ENCODE measurements around the gene SLF2. TPM values are rescaled to one million over a fixed set of nuclear protein-coding genes. Genes with fewer than 3 reads are reported as not detected.

SLF2 gene
- total and polyA plus RNA-seq, 2 of the 13 experiments (the other 11 are each of a cell fraction or from before 2014, with no cell fraction given): 12.2 to 48.1 TPM

DNA sequence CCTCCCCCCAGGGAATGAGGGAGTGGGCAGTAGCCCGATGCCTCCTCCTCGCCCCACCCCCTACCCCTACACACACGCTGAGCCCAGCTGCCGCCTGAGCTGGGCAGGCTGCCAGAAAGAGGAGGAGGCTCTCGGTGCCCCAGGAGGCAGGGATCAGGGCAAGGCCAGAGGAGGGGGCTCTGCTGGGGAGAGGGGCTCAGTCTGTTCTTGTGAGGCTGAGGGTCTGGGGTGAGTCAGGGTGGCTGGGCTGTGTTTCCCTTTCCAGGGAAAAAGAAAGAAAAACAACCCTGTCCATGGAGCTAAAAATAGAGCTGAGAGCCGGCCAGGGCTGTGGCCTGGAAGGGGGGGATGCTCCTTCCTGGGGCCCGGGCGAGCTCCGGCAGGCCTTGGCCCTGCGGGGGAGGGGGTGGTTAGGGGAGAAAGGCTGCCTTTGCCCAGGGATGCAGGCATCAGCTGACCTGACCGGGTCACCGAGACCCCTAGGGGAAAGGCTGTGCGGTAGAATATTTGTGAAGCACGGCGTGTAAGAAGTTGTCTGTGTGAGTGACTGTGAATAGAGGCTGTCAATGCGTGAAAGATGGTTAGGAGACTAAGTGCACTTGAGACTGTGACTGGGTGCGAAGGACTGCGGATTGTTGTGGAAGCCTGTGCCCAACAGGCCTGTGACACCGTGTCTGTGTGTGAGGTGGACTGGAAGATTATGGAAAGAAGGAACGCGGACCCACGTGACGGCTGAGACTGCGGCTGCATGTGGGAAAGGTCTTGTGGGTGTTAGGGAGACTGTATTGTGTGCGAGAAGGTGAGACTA lies 85.6 kb downstream of the SLF2 start (continued):
- TF ChIP-seq ZNF275 (CRISPR knock-in tag; IDR thresholded peaks at IDR 0.05; ENCODE audit: borderline replicate concordance) (peak; percentile 62), MTA3 (CRISPR knock-in tag; IDR thresholded peaks at IDR 0.05) (no peak), TBL1XR1 (IDR thresholded peaks at IDR 0.05; ENCODE audit: borderline replicate concordance, low read length, partially characterized antibody) (no peak), ATRX (CRISPR knock-in tag; IDR thresholded peaks at IDR 0.05; ENCODE audit: borderline replicate concordance) (no peak), GZF1 (CRISPR knock-in tag; IDR thresholded peaks at IDR 0.05) (0 out of 2 replicates have a peak, but pooled peaks have one; percentile 3), ZNF782 (CRISPR knock-in tag; IDR thresholded peaks at IDR 0.05; ENCODE audit: borderline replicate concordance) (no peak; the same call in 1 of the 2 replicates), TERF1 (CRISPR knock-in tag; IDR thresholded peaks at IDR 0.05) (no peak), ZFP1 (CRISPR knock-in tag; IDR thresholded peaks at IDR 0.05) (no peak), ZNF570 (CRISPR knock-in tag; IDR thresholded peaks at IDR 0.05; ENCODE audit: borderline replicate concordance) (no peak), MED8 (CRISPR knock-in tag; IDR thresholded peaks at IDR 0.05; ENCODE audit: insufficient replicate concordance) (peak; percentile 1), ZNF136 (CRISPR knock-in tag; IDR thresholded peaks at IDR 0.05; ENCODE audit: low read depth) (no peak), MAF1 (CRISPR knock-in tag; IDR thresholded peaks at IDR 0.05; ENCODE audit: borderline replicate concordance) (no peak), ZSCAN20 (CRISPR knock-in tag; IDR thresholded peaks at IDR 0.05; ENCODE audit: borderline replicate concordance) (0 out of 2 replicates have a peak, but pooled peaks have one; percentile 5), IKZF1 (IDR thresholded peaks at IDR 0.05) (no peak), ZNF296 (CRISPR knock-in tag; conservative IDR thresholded peaks at IDR 0.05) (0 out of 2 replicates have a peak, but pooled peaks have one; percentile 9), ZNF607 (CRISPR knock-in tag; IDR thresholded peaks at IDR 0.05; ENCODE audit: borderline replicate concordance) (no peak; the same call in 1 of the 2 replicates), MBNL3 (CRISPR knock-in tag; conservative IDR thresholded peaks at IDR 0.05) (no peak), PATZ1 (CRISPR knock-in tag; IDR thresholded peaks at IDR 0.05) (peak; percentile 74), AGO2 (optimal IDR thresholded peaks at IDR 0.05; ENCODE audit: low read depth, low read length) (no peak)
- TF ChIP-seq, protein P1, sequence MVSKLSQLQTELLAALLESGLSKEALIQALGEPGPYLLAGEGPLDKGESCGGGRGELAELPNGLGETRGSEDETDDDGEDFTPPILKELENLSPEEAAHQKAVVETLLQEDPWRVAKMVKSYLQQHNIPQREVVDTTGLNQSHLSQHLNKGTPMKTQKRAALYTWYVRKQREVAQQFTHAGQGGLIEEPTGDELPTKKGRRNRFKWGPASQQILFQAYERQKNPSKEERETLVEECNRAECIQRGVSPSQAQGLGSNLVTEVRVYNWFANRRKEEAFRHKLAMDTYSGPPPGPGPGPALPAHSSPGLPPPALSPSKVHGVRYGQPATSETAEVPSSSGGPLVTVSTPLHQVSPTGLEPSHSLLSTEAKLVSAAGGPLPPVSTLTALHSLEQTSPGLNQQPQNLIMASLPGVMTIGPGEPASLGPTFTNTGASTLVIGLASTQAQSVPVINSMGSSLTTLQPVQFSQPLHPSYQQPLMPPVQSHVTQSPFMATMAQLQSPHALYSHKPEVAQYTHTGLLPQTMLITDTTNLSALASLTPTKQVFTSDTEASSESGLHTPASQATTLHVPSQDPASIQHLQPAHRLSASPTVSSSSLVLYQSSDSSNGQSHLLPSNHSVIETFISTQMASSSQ (IDR thresholded peaks at IDR 0.05; ENCODE audit: low read depth): 0 out of 2 replicates have a peak, but pooled peaks have one; percentile 41
- TF ChIP-seq, protein P1 (CRISPR knock-in tag; IDR thresholded peaks at IDR 0.05; ENCODE audit: borderline replicate concordance): no peak

All from HepG2 (cell line).